ENCODE data around the gene TAGLN. TPM values are rescaled to one million over a fixed set of nuclear protein-coding genes. Genes with fewer than 3 reads are reported as not detected.

Gene TAGLN
- polyA plus RNA-seq, 2 of the 4 experiments (the other 2 are of a cell fraction) = 43.2 to 287 TPM

DNA sequence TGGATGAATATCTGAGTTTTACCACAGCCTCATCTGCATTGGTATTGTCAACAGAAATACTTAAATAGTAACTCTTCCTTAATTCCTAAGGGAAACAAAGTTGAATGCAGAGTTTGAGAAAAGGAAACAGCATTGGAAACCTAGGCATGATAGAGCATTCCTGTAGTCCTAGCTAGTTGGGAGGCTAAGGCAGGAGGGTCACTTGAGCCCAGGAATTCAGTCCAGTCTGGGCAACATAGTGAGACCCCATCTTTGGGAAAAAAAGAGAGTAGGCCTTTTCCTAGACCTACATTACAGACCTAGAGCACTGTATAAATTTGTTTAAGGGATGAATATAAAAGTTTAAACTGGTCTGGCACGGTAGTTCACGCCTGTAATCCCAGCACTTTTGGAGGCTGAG lies 41.7 kb upstream of the TAGLN start:
- H3K4me3 ChIP-seq = no peak overlapping the region
- ATAC-seq (no peak), FAIRE-seq (no peak), DNase-seq (ENCODE audit: low read depth in 1 of 2, low spot score in 1 of 2) (no peak)
- H3K27ac ChIP-seq = no peak overlapping the region
- POLR2A ChIA-PET = no interaction called here
- no peak overlapping the region for H3K4me2 ChIP-seq
- peaks cover 8% of the 10 kb centered on the region; the same call in 1 of the 3 replicates for H3K4me1 ChIP-seq
- CTCF ChIA-PET = interaction anchor here (0.5 to 0.8 kb wide), 2 partner anchors 23 to 131 kb away, joined by 3 to 4 read pairs; no protein-coding TSS in a partner anchor
- 95% methylated on average over 2 of the region's 2 CpGs for WGBS (ENCODE audit: missing lambda C conversion rate)
- no peaks in the 10 kb centered on the region for H3K9me3 ChIP-seq
- no peak for TF ChIP-seq RARB (CRISPR knock-in tag; IDR thresholded peaks at IDR 0.05)
- TF ChIP-seq BHLHE40 (IDR thresholded peaks at IDR 0.05; ENCODE audit: low read depth, low read length) = no peak
- no peak for TF ChIP-seq NPAS2 (CRISPR knock-in tag; IDR thresholded peaks at IDR 0.05; ENCODE audit: borderline replicate concordance)
- no peak for TF ChIP-seq JUN (IDR thresholded peaks at IDR 0.05)
- TF ChIP-seq PHF8 (IDR thresholded peaks at IDR 0.05; ENCODE audit: borderline replicate concordance, low read depth) = no peak
- no peak for TF ChIP-seq HES2 (IDR thresholded peaks at IDR 0.05)

GRCh38 chr11:117159892-117160291 lies 39.3 kb upstream of the TAGLN start:
- Histone ChIP-seq H3K9me3 (no peaks in the 10 kb centered on the region), H3K4me3 (no peak overlapping the region), H3K4me1 (peaks cover 8% of the 10 kb centered on the region; the same call in 1 of the 3 replicates), H3K27ac (no peak overlapping the region), H3K4me2 (no peak overlapping the region)
- ATAC-seq (no peak), FAIRE-seq (no peak), DNase-seq (ENCODE audit: low read depth in 1 of 2, low spot score in 1 of 2) (no peak)
- ChIA-PET POLR2A (no interaction called here), CTCF (no interaction called here)
- 94% methylated on average over 2 of the region's 2 CpGs for WGBS (ENCODE audit: missing lambda C conversion rate)
- TF ChIP-seq ZC3H11A (IDR thresholded peaks at IDR 0.05) (no peak), HEYL (CRISPR knock-in tag; IDR thresholded peaks at IDR 0.05) (no peak), ATOH8 (CRISPR knock-in tag; IDR thresholded peaks at IDR 0.05; ENCODE audit: low read depth) (no peak), SREBF2 (IDR thresholded peaks at IDR 0.05) (no peak), EP300 (IDR thresholded peaks at IDR 0.05) (no peak), KDM1A (IDR thresholded peaks at IDR 0.05; ENCODE audit: low read depth) (no peak), PHF8 (IDR thresholded peaks at IDR 0.05; ENCODE audit: borderline replicate concordance, low read depth) (no peak), ESRRA (IDR thresholded peaks at IDR 0.05; ENCODE audit: borderline replicate concordance, low read length) (no peak)
- TF ChIP-seq, protein P1, sequence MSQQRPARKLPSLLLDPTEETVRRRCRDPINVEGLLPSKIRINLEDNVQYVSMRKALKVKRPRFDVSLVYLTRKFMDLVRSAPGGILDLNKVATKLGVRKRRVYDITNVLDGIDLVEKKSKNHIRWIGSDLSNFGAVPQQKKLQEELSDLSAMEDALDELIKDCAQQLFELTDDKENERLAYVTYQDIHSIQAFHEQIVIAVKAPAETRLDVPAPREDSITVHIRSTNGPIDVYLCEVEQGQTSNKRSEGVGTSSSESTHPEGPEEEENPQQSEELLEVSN (IDR thresholded peaks at IDR 0.05; ENCODE audit: borderline replicate concordance, low read depth) = no peak

- POLR2A ChIA-PET = no interaction called here
- no peak for FAIRE-seq
- no peak for DNase-seq (ENCODE audit: low read depth in 1 of 2, low spot score in 1 of 2)
- Histone ChIP-seq H3K4me3 (no peak overlapping the region), H3K27ac (no peak overlapping the region), H3K9me3 (no peaks in the 10 kb centered on the region), H3K4me1 (peaks cover 8% of the 10 kb centered on the region; the same call in 1 of the 3 replicates), H3K4me2 (no peak overlapping the region)
- no peak for ATAC-seq
- CTCF ChIA-PET = interaction anchor here (1.0 kb wide), 1 partner anchor 19 kb away, joined by 3 read pairs; no protein-coding TSS in a partner anchor
- WGBS (ENCODE audit: missing lambda C conversion rate) = 87% methylated on average over 2 of the region's 2 CpGs
- TF ChIP-seq HES2 (IDR thresholded peaks at IDR 0.05) = no peak
Measured at GRCh38 chr11:117160826-117161225, 38.3 kb upstream of the TAGLN start.

- Histone ChIP-seq H3K4me2 (no peak overlapping the region), H3K4me3 (no peak overlapping the region), H3K4me1 (no peaks in the 10 kb centered on the region), H3K9me3 (no peaks in the 10 kb centered on the region), H3K27ac (no peak overlapping the region)
- FAIRE-seq (no peak), DNase-seq (ENCODE audit: low read depth in 1 of 2, low spot score in 1 of 2) (no peak), ATAC-seq (no peak)
- ChIA-PET CTCF (interaction anchor here (1.4 kb wide), 1 partner anchor 10 kb away, joined by 4 read pairs; no protein-coding TSS in a partner anchor), POLR2A (interaction anchor here (0.6 to 1.4 kb wide), 2 partner anchors 12 to 141 kb away, joined by 3 to 6 read pairs; partner anchors contain the start of gene SIDT2)
- WGBS (ENCODE audit: missing lambda C conversion rate) = 80% methylated on average over 1 of the region's 1 CpG
- TF ChIP-seq RCOR1 (IDR thresholded peaks at IDR 0.05; ENCODE audit: low read depth, low read length) = no peak
- no peak for TF ChIP-seq ATOH8 (CRISPR knock-in tag; IDR thresholded peaks at IDR 0.05; ENCODE audit: low read depth)
- TF ChIP-seq MYC (IDR thresholded peaks at IDR 0.05; ENCODE audit: borderline replicate concordance, low read length) = no peak
- TF ChIP-seq HOXB13 (CRISPR knock-in tag; IDR thresholded peaks at IDR 0.05; ENCODE audit: low read depth) = no peak
- no peak for TF ChIP-seq JUN (IDR thresholded peaks at IDR 0.05)
- TF ChIP-seq ELK1 (IDR thresholded peaks at IDR 0.05; ENCODE audit: low read depth, low read length) = no peak
- TF ChIP-seq BHLHE40 (IDR thresholded peaks at IDR 0.05; ENCODE audit: low read depth, low read length) = no peak
- no peak for TF ChIP-seq TFCP2L1 (CRISPR knock-in tag; IDR thresholded peaks at IDR 0.05)
- TF ChIP-seq FOSL2 (IDR thresholded peaks at IDR 0.05) = no peak
- no peak for TF ChIP-seq FOSL2 (CRISPR knock-in tag; IDR thresholded peaks at IDR 0.05)
- TF ChIP-seq, protein P2, sequence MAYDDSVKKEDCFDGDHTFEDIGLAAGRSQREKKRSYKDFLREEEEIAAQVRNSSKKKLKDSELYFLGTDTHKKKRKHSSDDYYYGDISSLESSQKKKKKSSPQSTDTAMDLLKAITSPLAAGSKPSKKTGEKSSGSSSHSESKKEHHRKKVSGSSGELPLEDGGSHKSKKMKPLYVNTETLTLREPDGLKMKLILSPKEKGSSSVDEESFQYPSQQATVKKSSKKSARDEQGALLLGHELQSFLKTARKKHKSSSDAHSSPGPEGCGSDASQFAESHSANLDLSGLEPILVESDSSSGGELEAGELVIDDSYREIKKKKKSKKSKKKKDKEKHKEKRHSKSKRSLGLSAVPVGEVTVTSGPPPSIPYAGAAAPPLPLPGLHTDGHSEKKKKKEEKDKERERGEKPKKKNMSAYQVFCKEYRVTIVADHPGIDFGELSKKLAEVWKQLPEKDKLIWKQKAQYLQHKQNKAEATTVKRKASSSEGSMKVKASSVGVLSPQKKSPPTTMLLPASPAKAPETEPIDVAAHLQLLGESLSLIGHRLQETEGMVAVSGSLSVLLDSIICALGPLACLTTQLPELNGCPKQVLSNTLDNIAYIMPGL (CRISPR knock-in tag; IDR thresholded peaks at IDR 0.05; ENCODE audit: borderline replicate concordance) = no peak
- no peak for TF ChIP-seq ZSCAN20 (CRISPR knock-in tag; IDR thresholded peaks at IDR 0.05)
- no peak for TF ChIP-seq JUNB (IDR thresholded peaks at IDR 0.05)
Measured at GRCh38 chr11:117166491-117166890, 32.7 kb upstream of the TAGLN start.

Data from A549 (cell line).